ENCODE data around the gene NIPAL4. TPM values are rescaled to one million over a fixed set of nuclear protein-coding genes. Genes with fewer than 3 reads are reported as not detected.

NIPAL4 gene
- total RNA-seq, 2 experiments from 2014 or later: 1.3 to 1.5 TPM

DNA sequence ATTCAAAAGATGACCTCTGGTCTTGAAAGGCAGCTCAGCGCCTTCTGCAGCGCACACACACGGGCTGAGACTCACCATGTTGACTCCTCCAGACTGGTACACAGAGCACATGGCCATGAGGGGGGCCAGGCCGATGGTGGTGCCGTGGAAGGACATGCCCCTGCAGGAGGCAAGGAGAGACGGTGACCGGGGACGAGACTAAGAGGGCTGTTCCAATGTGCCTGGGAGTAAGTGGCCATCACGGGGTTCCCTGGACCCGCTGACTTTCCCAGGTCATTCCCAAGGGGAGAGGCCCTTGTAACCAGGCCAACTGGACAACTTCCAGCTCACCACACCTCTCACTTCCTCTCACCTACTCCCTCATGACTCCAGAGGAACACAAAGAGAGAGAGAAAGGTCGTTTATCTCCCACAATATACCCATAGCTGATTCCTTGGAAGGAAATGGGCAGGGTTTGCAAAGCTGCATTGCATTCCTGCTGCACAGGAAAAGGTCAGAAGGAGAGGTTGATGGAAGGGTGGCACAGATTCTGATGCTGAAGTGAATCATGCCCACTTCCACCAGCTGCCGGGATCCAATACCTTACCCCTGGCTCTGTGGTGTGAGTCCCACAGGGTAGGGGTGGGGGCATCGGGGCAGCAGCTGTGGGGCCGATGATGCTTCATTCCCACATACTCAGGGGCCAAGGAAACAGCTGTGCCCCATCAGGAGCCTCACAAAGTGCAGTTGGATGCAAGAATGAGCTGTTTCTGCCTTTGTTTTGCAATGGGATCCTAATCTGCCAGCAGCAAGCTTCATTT lies 47.2 kb downstream of the NIPAL4 start:
- CTCF ChIA-PET: interaction anchor here (0.6 kb wide), 1 partner anchor 225 kb away, joined by 4 read pairs; no protein-coding TSS in a partner anchor
- POLR2A ChIA-PET: no interaction called here

DNA sequence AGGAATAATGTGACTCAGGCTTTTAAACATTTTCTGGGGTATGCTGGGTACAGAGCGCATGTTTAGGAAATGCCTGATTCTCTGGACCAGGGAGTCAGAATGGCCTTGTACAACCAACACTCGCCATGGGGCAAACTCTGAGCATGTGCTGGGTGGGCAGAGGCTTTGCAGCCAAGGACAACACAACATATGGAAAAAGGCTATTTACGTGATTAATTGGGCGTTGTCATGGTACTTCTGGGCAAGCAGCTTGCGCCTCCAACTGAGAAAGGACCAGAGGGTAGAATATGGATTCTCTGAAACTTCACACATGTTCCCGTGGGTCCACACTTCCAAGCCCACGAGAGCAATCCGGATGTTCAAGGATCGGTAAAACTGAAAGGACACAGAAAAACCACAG lies 49.1 kb downstream of the NIPAL4 start:
- ChIA-PET POLR2A (interaction anchor here (0.8 kb wide), 1 partner anchor 31 kb away, joined by 4 read pairs; no protein-coding TSS in a partner anchor), CTCF (interaction anchor here (1.8 kb wide), 1 partner anchor 234 kb away, joined by 6 read pairs; the partner anchor contains the start of gene LSM11)

DNA sequence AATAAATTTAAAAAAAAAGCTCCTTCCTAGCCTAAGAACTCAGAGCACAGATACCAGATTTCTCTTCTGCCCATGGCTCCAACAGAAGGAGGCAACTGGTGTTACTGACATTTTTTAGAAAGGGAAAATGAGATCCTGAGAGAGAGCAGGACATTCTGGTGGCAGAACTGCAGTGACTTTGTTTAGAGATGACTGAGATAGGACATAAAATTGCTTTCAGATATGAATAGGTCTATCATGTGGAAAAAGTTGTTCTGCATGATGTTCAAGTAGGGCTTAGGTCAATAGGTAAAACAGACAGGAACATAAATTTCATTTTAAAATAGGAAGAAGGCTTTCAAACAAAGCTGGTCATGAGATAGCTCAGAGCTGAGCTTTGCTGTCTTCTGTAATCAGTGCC lies 49.6 kb downstream of the NIPAL4 start:
- CTCF ChIA-PET: interaction anchor here (1.8 kb wide), 1 partner anchor 234 kb away, joined by 6 read pairs; the partner anchor contains the start of gene LSM11
- POLR2A ChIA-PET: interaction anchor here (0.8 kb wide), 1 partner anchor 30 kb away, joined by 4 read pairs; no protein-coding TSS in a partner anchor

DNA sequence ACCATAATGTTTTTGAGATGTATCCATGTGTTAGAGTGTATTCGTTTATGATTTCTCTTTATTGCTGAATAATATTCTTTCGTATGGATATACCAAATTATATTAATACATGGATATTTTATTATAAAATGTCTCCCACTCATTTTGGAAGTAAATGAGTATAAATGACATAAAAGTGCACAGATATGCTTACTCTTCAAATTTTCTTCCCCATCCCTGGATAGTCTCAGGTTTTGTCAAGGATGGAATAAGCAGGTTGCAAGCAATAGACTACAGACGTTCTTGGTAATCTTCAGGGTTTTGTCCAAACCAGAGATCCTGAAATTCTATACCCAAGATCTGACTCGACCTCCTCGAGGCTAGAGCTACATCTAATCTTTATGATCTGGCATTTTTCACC lies 50.7 kb downstream of the NIPAL4 start:
- CTCF ChIA-PET: no interaction called here

DNA sequence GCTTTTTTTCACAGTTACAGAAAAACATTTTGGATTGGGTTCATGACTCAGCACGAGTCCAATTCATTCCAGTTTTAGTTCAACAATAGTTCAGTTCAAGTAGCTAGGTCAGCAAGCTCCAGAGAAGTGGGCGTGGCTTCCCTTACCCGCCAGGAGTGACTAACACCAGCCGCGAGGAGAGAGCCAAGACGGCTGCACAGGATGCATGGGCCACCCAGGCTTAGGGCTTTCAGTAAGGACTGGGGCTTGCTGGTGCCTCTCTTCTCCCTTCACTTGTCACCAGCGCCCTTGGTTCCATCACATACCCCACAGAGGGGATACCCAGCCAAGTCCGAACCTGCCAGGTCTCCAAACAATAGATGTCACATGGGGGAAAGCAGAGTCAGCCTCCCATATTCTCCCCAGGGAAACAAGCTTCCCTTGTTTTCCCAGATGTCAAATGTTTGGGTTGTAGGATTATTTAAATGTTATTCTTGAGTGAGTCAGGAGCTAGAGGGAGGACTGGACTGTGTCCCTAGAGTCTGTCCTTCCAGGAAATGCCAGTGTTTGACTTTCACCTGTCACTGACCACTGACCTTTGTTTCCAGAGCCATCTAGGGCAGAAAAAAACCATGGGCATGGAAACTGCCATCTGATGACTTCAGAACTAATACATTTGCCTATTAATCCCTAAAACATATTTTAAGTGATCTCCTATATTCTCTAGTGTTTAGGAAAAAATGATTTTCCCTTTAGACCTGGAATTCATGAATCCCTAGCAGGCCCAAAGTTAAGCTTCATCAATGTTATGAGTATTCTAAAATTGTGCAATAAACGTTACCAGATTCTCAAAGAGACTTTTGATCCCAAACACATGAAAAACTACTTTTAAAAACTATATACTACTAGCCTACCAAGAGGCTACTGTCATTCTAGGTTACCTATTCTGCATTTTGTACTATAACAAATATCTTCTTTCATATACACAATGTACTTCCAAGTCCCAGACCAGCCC lies 51.9 kb downstream of the NIPAL4 start:
- POLR2A ChIA-PET: no interaction called here
- CTCF ChIA-PET: no interaction called here

More for the DNA sequence above, 50.7 kb downstream of the NIPAL4 start:
- POLR2A ChIA-PET: no interaction called here

DNA sequence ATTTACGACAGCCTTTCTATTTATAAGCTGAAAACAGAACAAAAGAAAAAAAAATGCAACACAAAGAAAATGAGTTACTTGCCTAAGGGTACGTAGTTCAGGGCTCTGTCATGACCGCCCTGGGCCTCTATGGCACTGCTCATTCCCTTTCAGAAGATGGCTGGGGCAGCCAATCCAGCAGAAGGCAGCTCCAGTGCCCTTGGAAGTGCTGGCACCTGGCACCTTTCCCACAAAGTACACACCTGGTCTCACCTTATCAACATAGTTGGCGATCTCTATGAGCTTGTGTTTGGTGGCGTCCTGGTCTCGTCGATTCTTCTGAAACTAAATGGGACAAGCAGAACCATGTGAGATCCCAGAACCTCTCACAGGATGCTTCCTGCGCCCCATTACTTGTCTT lies 53.2 kb downstream of the NIPAL4 start:
- ChIA-PET CTCF (no interaction called here), POLR2A (no interaction called here)

DNA sequence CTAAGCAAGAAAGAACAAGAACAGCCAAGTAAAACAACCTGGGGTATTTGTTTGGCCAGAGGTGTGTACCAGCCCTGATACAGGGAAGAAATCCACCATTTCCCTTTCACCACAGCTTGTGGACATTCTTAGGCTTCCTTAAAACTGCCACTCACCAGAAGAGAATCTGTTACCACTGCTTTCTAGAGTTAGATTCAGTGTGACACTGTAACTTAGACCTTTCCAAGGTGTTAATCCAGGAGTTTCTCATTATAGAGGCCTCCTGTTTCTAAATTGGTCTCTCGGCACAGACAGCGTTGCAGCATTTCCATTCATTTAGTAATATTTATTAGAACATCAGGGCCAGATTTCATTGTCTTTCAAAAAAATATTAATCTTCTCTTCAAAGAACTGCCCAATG lies 55.0 kb downstream of the NIPAL4 start:
- ChIA-PET CTCF (no interaction called here), POLR2A (no interaction called here)

DNA sequence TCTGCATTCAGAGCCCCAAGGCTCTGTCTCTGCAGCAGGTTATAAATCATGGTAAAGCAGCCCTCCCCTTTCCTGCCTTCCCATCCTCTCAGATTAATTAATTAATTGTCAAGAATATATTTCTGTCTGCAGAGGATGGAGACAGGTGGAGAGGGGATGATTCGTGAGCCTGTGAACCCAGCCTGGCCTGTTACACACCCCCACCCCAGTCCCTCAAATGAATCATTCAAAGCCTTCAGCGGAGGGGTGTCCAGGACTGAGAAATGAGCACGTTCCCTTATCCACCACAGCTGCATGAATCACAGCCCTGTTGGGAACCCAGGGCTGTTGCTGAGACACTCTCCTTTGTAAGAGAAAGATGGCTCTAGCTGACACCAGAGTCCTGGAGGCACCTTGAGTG lies 56.0 kb downstream of the NIPAL4 start:
- POLR2A ChIA-PET: no interaction called here
- CTCF ChIA-PET: no interaction called here

DNA sequence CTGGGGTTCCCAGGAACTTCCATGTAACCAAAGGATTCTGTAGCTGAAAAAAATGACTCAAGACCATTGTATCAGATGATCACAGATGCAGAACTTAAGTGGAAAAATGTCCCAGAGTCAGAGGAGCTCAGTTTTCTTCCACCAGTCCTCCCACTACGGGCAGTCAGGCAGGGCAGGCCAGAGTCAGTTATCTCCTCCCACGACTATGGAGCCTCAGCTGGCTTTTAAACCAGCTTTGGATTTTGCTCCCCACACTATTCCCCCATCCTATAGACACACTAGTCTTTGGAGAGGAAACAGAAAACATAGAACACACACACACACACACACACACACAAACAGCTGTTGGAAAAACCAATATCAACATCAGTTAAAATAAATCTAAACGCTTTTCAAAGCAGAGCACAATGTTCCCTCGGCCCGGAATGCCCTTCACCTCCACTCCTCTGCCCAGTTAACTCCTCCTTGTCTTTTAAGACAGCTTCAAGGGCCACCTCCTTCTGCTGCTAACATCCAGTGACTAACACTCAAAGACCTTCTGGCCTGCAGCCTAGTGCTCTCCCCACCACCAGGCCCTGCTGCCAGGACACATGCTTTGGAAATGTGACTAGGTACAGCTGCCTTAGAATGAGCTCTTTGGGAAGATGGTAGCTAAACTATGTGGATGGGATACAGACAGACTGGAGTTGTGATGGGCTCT lies 56.8 kb downstream of the NIPAL4 start:
- CTCF ChIA-PET: no interaction called here

DNA sequence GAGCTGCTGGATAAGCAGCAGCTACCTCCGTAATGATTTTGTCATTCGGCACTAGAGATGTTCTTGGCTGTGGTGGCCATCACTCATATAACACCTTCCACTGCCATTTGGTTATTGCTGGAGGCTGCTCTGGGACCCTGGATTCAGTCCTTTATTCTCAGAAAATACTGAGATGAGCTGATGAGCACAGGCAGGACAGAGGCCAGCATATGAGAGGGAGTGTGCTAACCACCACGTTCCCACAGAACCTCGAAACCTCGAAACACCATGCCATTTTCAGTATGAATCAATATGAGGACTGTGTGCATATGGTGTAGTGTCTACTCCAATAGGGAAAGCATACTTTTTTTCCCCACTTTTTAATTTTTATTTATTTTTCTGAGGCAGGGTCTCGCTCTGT lies 59.0 kb downstream of the NIPAL4 start:
- POLR2A ChIA-PET: no interaction called here
- CTCF ChIA-PET: no interaction called here

More for the DNA sequence above, 56.8 kb downstream of the NIPAL4 start:
- POLR2A ChIA-PET: interaction anchor here (0.7 kb wide), 1 partner anchor 58 kb away, joined by 4 read pairs; no protein-coding TSS in a partner anchor

DNA sequence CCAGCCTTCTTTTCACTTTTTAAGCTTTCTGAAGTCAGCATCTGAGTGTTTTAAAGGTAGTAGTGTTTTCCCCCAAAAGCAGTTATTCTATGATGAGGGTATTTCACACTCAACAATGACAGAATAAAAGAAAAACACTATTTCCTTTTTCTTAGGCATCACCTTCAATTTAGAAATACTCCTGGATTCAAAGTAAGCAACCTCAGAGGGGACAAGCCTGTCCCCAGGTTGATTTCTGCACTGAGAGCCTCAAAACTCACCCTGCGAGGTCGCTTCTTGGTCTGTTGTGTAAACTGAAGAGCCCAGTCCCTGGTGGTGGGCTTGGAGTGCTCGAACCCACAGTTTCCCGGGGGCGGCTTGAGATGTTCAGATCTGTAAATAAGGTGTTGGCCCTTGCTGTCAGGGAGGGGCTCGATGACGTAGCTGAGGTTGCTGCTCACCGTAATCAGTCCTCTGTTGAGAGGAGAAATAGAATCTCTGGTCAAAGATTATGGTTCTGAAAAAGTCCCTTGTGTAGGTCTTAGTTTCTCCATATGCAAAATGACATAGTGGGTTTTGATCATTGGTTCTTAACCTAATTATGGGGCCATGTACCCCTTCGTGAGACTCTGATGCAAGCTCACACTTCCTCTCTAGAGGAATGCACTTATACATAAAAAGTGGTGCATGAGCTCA lies 59.7 kb downstream of the NIPAL4 start:
- ChIA-PET CTCF (no interaction called here), POLR2A (no interaction called here)

DNA sequence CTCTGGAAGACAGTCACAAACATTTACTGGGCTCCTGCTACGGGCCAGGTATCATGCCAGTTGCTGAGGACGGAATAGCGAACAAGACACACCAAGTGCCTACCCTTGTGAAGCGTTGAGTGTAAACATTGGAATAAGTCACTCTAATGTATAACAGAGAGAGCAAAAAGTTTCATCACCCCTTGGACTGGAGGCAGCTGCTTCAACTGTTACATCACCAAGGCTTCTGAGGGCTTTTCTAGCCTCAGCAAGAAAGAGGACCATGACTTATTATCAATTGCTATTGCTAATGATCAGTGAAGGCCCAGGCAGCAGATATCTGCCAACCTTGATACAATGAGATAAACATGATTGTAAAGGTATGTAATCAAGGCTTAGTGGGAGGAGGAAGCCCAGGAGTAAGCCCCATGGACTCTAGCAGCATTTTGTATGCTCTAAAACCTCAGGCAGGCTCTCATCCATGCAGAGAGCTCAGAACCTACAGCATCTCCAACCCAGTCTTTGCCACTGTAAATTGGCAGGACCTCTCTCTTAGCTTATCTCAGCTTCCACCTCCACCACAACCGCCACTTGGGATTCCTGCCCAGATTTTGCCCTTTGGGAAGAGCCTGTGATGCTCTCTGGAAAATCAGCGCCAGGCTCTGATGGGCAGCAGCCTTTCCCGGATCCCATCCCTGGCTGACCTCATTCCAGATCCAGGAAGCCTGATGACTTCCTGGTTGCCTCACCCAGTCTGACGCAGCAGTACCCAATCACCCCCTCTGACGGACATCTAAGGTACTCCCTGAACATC lies 61.1 kb downstream of the NIPAL4 start:
- CTCF ChIA-PET: no interaction called here
- POLR2A ChIA-PET: no interaction called here

DNA sequence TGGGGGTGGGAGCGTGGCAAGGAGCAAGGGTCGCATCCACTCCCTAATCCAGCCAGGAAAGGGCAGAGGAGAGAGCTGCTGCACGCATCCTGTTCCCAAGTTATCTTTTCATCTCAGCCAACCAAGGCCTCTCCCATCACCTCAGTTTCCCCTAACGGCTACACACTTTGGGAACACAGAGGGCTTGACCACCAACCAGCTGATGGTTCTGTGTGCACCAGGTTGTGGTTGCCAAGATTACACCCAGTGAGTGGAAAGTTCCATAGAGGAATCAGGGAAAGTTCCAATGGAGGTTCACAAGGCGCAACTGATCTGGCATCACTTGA lies 61.7 kb downstream of the NIPAL4 start:
- ChIA-PET POLR2A (no interaction called here), CTCF (no interaction called here)

DNA sequence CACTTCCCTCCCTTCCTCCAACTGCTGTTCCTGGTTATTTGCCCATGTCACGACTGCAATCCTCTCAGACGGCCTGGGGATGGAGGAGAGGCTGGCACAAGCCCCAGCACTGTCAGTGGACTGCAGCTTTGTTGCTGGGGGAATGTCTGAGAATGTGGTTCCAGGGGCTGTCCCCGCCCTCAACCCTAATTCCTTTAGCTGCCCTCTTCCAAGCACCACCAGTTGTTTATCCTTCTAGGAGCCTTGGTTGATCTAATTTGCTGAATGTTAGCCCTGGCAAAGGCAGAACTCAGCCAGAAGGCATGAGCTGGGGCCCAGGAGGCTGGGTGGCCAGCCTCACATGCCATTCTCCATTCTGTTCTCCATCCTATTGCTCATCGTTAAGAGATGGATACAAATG lies 64.0 kb downstream of the NIPAL4 start:
- POLR2A ChIA-PET: no interaction called here
- CTCF ChIA-PET: no interaction called here

Other genes with a start within 250 kb of the NIPAL4 start
- gene CYFIP2, start 194.1 kb upstream of the NIPAL4 start, total RNA-seq: 100 to 1,000 TPM; 265 to 297 TPM
- gene ADAM19, start 115.6 kb downstream of the NIPAL4 start, total RNA-seq: 10 to 100 TPM; 52.5 to 55.0 TPM
- under 1 TPM; 0.15 to 0.29 TPM for gene SOX30, start 192.2 kb downstream of the NIPAL4 start, total RNA-seq
- not detected for gene C5orf52, start 211.3 kb downstream of the NIPAL4 start, total RNA-seq

Data from activated CD8-positive, alpha-beta memory T cell treated with anti-CD3 and anti-CD28 coated beads for 36 hours (primary cell).